SK-N-SH (cell line): Measurements from ENCODE around the gene SULF2. TPM values are rescaled to one million over a fixed set of nuclear protein-coding genes. Genes with fewer than 3 reads are reported as not detected.

ENCODE experiments used
- CTCF ChIA-PET: fragments of 300-600, 350-600 bp; formaldehyde crosslinking; extraction: SDS; loops from one replicate; lab custom pipeline; 2021; lab: Yijun Ruan, JAX
- POLR2A ChIA-PET: fragments of 350-600 bp; sonication (Branson Sonifier 250); formaldehyde crosslinking; extraction: SDS; loops from one replicate; lab custom pipeline; 2020; ENCODE audit warnings: antibody characterized with exemption, inconsistent platforms; lab: Yijun Ruan, JAX
- DNase-seq: peaks from one replicate; pipeline ENCODE4 v3.0.0; 2012
- H2AFZ ChIP-seq: fragments of 200-600 bp; sonication (generic); 2 replicates; pipeline ENCODE4 v1.8.1; 2016; ENCODE audit warnings: antibody characterized with exemption, mild to moderate bottlenecking, low read depth
- H3F3A ChIP-seq: fragments of 200-600 bp; sonication (generic); replicated peaks from 2 replicates; pipeline ENCODE3; 2016; ENCODE audit warnings: antibody characterized with exemption, mild to moderate bottlenecking; ENCODE audit not compliant: insufficient read depth
- H3K27ac ChIP-seq, 2 experiments: fragments of 200-500 bp in 1 of 2; fragments of 200-600 bp in 1 of 2; sonication (Bioruptor generic) in 1 of 2; sonication (generic), shearing (Covaris generic) in 1 of 2; 2 replicates each; pipeline versions ENCODE4 v1.5.1 to v1.6.1; 2014 to 2016; ENCODE audit warnings: low read depth in 2 of 2, inconsistent platforms in 1 of 2, low read length in 1 of 2, mild to moderate bottlenecking in 1 of 2, mixed read lengths in 1 of 2
- H3K27me3 ChIP-seq: fragments of 200-600 bp; sonication (generic), shearing (Covaris generic); 2 replicates; pipeline ENCODE4 v1.6.1; 2016; ENCODE audit warnings: mixed run types; ENCODE audit not compliant: insufficient read depth
- H3K36me3 ChIP-seq, 2 experiments: fragments of 200-500 bp in 1 of 2; fragments of 200-600 bp in 1 of 2; sonication (Bioruptor generic) in 1 of 2; sonication (generic) in 1 of 2; replicated peaks in 1 of 2; 2 replicates each; pipeline versions ENCODE3 to v1.5.1; 2014 to 2016; ENCODE audit warnings: low read length in 1 of 2, mild to moderate bottlenecking in 1 of 2; ENCODE audit not compliant: insufficient read depth in 2 of 2, control insufficient read depth in 1 of 2
- H3K4me1 ChIP-seq, 2 experiments: fragments of 200-500 bp in 1 of 2; fragments of 200-600 bp in 1 of 2; sonication (Bioruptor generic) in 1 of 2; sonication (generic), shearing (Covaris generic) in 1 of 2; 2 replicates each; pipeline versions ENCODE4 v1.5.1 to v1.6.1; 2014 to 2016; ENCODE audit warnings: low read depth in 1 of 2, low read length in 1 of 2, mixed run types in 1 of 2; ENCODE audit not compliant: insufficient read depth in 2 of 2, control insufficient read depth in 1 of 2
- H3K4me2 ChIP-seq: fragments of 200-600 bp; sonication (generic), shearing (Covaris generic); 2 replicates; pipeline ENCODE4 v1.6.1; 2017; ENCODE audit warnings: mixed run types
- H3K4me3 ChIP-seq, 2 experiments: fragments of 200-500 bp in 1 of 2; fragments of 200-600 bp in 1 of 2; sonication (Bioruptor generic) in 1 of 2; sonication (generic), shearing (Covaris generic) in 1 of 2; 2 replicates each; pipeline versions ENCODE4 v1.5.1 to v1.8.1; 2014 to 2016; ENCODE audit warnings: low read depth in 2 of 2, inconsistent platforms in 1 of 2, low read length in 1 of 2, mild to moderate bottlenecking in 1 of 2, mixed read lengths in 1 of 2, moderate library complexity in 1 of 2
- H3K79me2 ChIP-seq: fragments of 200-600 bp; sonication (generic); 2 replicates; pipeline ENCODE4 v1.8.1; 2017; ENCODE audit warnings: mild to moderate bottlenecking; ENCODE audit not compliant: insufficient read depth
- H3K9ac ChIP-seq: fragments of 200-600 bp; sonication (generic); 2 replicates; pipeline ENCODE4 v1.6.1; 2017; ENCODE audit warnings: mixed run types
- H3K9me2 ChIP-seq: fragments of 200-600 bp; sonication (generic); 2 replicates; pipeline ENCODE4 v1.6.1; 2017; ENCODE audit warnings: mixed run types
- H3K9me3 ChIP-seq: fragments of 200-600 bp; sonication (generic); 2 replicates; pipeline ENCODE4 v1.6.1; 2017; ENCODE audit warnings: mixed run types, mild to moderate bottlenecking, moderate library complexity
- H4K20me1 ChIP-seq: fragments of 200-600 bp; sonication (generic); 2 replicates; pipeline ENCODE4 v1.6.1; 2017; ENCODE audit warnings: mild to moderate bottlenecking, mixed run types; ENCODE audit not compliant: insufficient read depth
- CHD2 ChIP-seq: fragments of 150-350 bp; IDR thresholded peaks from 2 replicates; pipeline ENCODE4 v1.6.1; 2018; ENCODE audit warnings: low read length; ENCODE audit not compliant: partially characterized antibody
- EZH2phosphoT487 ChIP-seq: fragments of 200-600 bp; sonication (generic); IDR thresholded peaks from 2 replicates; pipeline ENCODE4 v1.6.1; 2017; ENCODE audit warnings: low read depth, mixed run types, mild to moderate bottlenecking, antibody characterized with exemption, moderate library complexity, borderline replicate concordance
- FOXM1 ChIP-seq: IDR thresholded peaks from 2 replicates; pipeline ENCODE4 v1.4.0; 2012; ENCODE audit warnings: low read depth, mild to moderate bottlenecking
- GATA2 ChIP-seq: sonication (generic); formaldehyde crosslinking; IDR thresholded peaks from 2 replicates; pipeline ENCODE4 v1.5.0; 2020; ENCODE audit warnings: mild to moderate bottlenecking, missing genetic modification reagents
- JUND ChIP-seq: IDR thresholded peaks from 2 replicates; pipeline ENCODE4 v1.4.0; 2012
- MAX ChIP-seq: IDR thresholded peaks from 2 replicates; pipeline ENCODE4 v1.4.0; 2012; ENCODE audit warnings: low read depth
- NFIC ChIP-seq: IDR thresholded peaks from 2 replicates; pipeline ENCODE4 v1.4.0; 2012; ENCODE audit warnings: borderline replicate concordance
- POLR2AphosphoS5 ChIP-seq: IDR thresholded peaks from 2 replicates; pipeline ENCODE4 v1.6.1; 2012; ENCODE audit warnings: low read depth, low read length
- RAD21 ChIP-seq: IDR thresholded peaks from 2 replicates; pipeline ENCODE4 v1.6.1; 2012; ENCODE audit warnings: mild to moderate bottlenecking, low read length
- RCOR1 ChIP-seq: fragments of 150-350 bp; IDR thresholded peaks from 2 replicates; pipeline ENCODE4 v1.6.1; 2017; ENCODE audit warnings: antibody characterized with exemption, low read length
- RFX5 ChIP-seq: IDR thresholded peaks from 2 replicates; pipeline ENCODE4 v1.6.1; 2012; ENCODE audit warnings: mild to moderate bottlenecking, improper control_type of control experiment, low read length
- RXRA ChIP-seq: IDR thresholded peaks from 2 replicates; pipeline ENCODE4 v1.4.0; 2012; ENCODE audit warnings: low read depth, mild to moderate bottlenecking, borderline replicate concordance
- SIN3A ChIP-seq: IDR thresholded peaks from 2 replicates; pipeline ENCODE4 v1.6.1; 2012; ENCODE audit warnings: low read depth, mild to moderate bottlenecking, low read length, moderate library complexity, borderline replicate concordance
- SMC3 ChIP-seq: IDR thresholded peaks from 2 replicates; pipeline ENCODE4 v1.6.1; 2012; ENCODE audit warnings: low read depth, low read length, improper control_type of control experiment
- TEAD4 ChIP-seq: IDR thresholded peaks from 2 replicates; pipeline ENCODE4 v1.4.0; 2012; ENCODE audit warnings: mild to moderate bottlenecking, borderline replicate concordance; ENCODE audit not compliant: insufficient read depth
- USF1 ChIP-seq: IDR thresholded peaks from 2 replicates; pipeline ENCODE4 v1.4.0; 2012; ENCODE audit warnings: low read depth, borderline replicate concordance
- YY1 ChIP-seq: IDR thresholded peaks from 2 replicates; pipeline ENCODE4 v1.4.0; 2012; ENCODE audit warnings: low read depth, mild to moderate bottlenecking
- ZBTB33 ChIP-seq: IDR thresholded peaks from 2 replicates; pipeline ENCODE4 v1.4.0; 2012; ENCODE audit warnings: low read depth, borderline replicate concordance
- WGBS: methylation state at CpG from one replicate; pipeline ENCODE4 v1.1.6; 2017; ENCODE audit warnings: low lambda C conversion rate; 5-methylcytosine and 5-hydroxymethylcytosine counted together
- polyA plus RNA-seq, 3 experiments: library from polyadenylated mRNA; depleted of rRNA; stranded (reverse); fragments of >200 nt; gene quantifications; 2 replicates each; pipeline ENCODE4 v1.2.3, GENCODE V29; 2012

Gene SULF2
- polyA plus RNA-seq, 1 of the 3 experiments (the other 2 are of a cell fraction): 20.2 TPM

- CTCF ChIA-PET: interaction anchor here (2.6 to 2.8 kb wide), 2 partner anchors 829 kb away, joined by 9 to 43 read pairs; no protein-coding TSS in a partner anchor
- Histone ChIP-seq H4K20me1 (no peaks in the 10 kb centered on the region), H3K79me2 (no peaks in the 10 kb centered on the region), H3K36me3 (no peaks in the 10 kb centered on the region), H3F3A (peaks cover 6% of the 10 kb centered on the region), H3K9ac (no peak overlapping the region), H3K4me2 (no peak overlapping the region), H3K4me1 (peaks cover 0 to 51% of the 10 kb centered on the region in 2 experiments; a peak in 2 of 4 replicates), H2AFZ (no peak overlapping the region), H3K4me3 (no peak overlapping the region), H3K27me3 (no peaks in the 10 kb centered on the region), H3K9me3 (no peaks in the 10 kb centered on the region), H3K27ac (peak overlapping the region in 1 of 2 experiments; percentile 96; a peak in 2 of 4 replicates), H3K9me2 (no peaks in the 10 kb centered on the region)
- TF ChIP-seq RXRA (no peak), MAX (no peak), SMC3 (no peak), JUND (no peak), RFX5 (no peak), TEAD4 (no peak), POLR2AphosphoS5 (no peak), ZBTB33 (no peak), EZH2phosphoT487 (no peak), NFIC (no peak), RCOR1 (no peak), GATA2 (no peak), SIN3A (no peak), YY1 (no peak), FOXM1 (no peak), USF1 (no peak), CHD2 (no peak), RAD21 (no peak)
- 85% methylated on average over 2 of the region's 2 CpGs for WGBS
- POLR2A ChIA-PET: no interaction called here
- no peak for DNase-seq
Observed at GRCh38 chr20:47791084-47791599, 5.9 kb upstream of the SULF2 start.
